Fibroblast of skin of left quadriceps (primary cell): ENCODE measurements around the gene CDK14.

ENCODE experiments used
- DNase-seq, 2 experiments: peaks; one replicate each; pipeline ENCODE4 v3.0.0-alpha.2; 2013; ENCODE audit warnings: low read depth in 2 of 2

Gene CDK14

DNA sequence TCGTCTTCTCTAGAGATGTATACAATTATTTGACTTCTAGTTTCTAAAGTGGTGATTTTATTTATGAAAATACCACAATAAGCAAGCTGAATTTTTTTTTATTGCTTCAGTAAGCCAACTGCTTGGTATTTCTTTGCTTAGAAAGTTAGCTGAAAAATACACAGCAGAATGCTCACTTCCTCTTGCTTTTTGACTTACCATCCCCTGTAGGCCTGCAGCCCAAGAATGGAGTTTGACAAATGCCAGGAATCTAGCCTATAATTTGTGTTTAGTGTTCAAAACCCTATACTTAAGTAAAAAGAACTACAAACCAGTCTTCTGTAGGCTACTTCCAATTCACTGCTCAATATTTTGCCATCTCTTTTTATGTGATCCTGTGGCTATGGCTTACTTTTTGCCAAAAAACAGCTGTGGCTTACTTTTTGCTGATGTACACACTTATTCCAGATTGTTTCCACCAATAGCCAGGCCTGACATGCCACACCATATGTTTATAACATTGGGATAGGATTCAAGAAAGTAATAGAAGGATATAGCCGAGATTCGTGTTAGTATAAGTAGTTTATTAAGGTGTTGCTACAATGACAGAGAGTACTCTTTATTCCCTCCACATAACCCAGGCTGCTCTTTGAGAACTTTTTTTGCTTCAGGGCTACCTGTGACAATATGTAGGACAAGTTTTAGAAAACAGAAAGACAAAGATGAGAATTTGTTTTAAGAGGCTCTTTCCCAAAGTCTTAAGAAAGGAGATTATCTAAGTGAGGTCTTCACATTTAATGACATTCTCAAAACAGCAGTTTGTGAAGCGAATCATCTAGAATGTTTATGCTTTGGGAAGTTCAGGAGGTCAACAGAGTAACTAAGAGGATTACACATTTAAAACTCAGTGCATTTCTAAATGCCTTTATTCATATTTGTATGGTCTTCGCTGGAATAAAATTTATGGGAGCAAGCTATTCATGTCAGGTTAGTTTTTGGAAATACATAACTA is 404.2 kb downstream of the CDK14 start:
- DNase-seq: peak; percentile 40 to 41

DNA sequence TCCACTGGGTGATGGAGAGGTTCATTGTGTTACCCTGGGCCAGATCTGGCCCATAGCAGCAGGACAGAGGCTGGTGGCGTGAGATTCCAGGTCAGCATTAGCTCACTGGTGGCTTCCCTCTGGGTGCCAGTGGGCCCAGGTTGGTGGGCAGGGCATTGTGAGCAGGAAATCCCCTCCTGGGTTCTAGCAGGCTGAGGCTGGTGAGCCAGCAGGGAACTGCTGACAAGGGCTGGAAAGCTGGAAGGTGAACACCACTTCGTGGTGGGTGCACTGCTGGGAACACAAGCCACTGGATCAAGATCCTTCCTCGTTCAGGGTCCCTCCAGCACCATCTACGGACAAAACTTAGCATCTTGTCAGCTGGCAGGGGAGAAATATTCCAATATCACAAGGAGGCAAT is 408.9 kb downstream of the CDK14 start:
- DNase-seq: no peak

DNA sequence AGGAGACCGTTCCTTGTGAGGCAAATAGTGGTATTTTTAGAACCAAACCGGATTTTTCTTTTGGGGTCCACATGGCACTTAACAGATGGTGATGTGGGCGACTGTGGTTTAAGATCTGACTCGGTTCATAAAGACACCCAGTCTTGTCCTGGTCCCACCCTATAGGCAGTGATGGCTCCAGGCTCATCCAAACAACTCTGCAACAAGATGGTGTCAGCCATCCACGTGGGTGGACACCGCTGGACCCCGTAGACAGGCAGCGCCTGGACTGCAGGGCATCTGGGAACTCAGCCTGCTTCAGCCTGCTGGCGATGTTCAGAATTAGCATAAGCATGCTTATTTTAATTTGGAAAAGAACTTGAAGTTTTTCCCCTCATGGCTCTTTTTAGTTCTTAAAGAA is 409.7 kb downstream of the CDK14 start:
- no peak for DNase-seq

DNA sequence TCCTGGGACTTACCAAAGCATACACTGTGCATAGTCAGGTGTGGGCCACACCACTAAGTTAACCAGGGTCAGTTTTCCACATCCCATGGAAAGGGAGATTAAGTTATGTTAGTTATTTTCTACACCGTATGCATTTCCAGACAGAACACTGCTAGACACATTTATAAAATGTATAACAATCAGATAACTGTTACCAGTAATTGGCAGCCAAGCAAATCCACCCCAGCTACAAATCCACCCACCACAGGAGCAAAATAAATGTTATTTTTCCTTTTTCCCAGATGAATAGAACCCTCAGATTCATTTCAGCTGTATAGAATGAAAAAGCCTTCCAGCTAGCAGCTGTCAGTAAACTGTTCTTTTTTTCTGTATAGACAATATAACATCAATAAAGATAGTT is 411.2 kb downstream of the CDK14 start:
- DNase-seq: no peak

DNA sequence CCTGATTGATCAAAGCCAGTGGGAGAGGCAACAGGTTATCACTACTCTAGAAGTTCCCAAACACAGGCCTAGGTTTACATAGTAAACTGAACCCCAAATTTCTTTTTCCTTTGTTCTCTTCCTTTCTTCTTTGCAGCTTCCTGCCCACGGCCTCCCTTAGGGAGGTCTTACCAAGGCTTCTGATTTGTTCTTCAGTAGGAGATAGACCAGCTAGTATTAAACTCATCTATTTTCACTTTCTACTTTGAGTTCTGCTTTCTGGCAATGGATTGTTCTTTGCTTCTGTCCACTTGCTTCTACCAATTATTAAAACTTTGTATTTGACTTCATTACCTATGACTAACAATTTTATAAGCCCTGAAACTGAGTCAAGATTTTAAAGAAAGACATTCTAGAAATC is 417.0 kb downstream of the CDK14 start:
- no peak for DNase-seq

DNA sequence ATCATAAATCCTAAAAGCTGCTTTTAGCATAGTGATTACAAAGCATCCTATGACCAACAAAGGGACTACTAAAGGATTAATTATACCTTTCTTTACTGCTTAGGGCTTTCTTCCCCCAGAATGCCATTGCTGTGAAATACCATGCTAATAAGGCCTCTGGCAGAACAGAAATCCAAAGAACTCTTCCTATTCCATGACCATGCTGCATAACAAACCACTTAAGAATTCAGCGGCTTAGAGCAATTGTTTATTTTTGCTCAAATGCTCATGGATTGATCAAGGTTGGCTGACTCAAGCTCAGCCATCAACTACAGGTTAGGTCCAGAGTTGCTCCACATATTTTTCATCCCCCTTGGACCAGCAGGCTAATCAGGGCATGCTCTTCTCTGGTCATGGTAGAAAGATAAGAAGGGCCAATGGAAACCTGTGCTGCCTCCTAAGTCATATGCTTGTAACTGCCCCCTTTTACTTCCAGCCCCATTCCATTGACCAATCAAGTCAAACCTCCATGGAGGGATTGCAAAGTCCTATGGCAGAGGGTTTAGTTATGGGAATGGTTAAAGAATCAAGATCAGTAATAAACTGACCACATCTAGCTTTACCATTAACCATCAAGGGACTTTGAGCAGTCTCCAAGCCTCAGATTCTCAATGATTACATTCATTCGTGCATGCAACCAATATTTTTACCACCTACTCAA is 423.7 kb downstream of the CDK14 start:
- DNase-seq: no peak

DNA sequence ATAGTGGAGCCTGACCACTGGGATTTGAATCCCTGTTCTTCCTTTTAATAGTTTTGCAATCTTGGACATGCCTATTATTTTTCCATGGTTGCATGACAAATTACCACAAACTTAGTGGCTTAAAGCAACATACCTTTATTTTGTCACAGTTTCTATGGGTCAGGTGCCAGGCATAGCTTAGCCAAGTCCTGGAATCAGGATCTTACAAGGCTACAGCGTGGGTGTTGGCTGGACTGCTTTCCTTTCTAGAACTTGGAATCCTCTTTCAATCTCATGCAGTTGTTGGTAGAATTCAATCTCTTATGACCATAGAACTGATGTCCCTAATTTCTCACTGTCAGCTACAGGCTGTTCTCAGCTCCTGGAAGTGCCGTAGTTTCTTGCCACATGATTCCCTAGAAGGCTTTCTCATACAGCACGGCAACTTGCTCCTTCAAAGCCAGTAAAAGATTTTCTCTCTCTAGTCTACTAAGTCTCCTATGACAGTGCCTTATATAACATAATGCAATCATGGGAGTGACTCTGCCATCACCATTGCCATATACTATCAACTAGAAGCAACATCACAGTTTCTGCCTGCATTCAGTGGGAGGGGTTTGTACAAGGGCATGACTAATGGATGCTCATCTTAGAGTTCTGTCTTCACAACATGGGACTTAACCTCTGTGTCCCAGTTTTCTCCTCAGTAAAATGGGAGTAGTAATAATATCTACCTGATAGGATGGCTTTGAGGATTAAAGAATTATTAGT is 424.7 kb downstream of the CDK14 start:
- no peak for DNase-seq

DNA sequence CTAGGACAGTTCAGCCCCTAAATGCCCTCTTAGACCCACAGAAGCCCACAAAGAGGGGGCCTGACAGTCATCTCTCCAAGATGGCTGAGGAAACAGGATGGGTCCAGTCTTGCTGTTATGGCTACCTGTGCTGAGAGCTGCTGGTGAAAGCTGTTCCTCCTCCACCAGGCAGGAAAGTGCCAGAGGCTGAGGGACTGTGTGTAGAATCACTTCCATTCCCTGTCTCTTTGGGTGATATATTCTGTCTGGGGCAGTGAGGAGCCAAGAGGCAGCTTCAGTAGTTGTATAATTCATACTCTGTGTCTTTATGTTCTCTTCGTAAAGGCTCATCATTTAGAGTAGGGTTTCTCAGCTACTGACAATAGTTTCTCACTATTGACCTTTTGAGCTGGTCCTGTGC is 425.8 kb downstream of the CDK14 start:
- DNase-seq: no peak

DNA sequence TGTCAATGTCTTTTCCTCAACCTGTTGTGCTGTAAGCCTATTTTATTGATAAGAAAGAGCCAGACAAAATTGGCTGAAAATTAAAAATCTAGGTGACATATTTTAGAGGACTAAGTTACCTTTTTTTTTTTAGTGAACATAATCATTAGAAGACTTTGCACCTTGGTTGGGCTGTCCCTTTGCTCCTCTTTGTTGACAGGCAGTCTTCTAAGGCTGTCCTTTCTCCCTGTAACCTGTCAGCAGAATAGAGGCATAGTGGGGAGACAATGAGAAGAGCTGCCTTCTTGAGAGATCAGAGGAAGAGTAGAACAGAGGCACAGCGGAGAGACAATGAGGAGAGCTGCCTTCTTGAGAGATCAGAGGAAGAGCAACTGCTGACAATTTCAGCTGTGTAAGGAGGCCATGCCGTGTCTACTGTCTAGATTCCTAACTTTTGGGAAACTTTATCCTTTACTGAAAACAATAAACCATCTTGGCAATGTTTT is 429.8 kb downstream of the CDK14 start:
- DNase-seq: no peak

DNA sequence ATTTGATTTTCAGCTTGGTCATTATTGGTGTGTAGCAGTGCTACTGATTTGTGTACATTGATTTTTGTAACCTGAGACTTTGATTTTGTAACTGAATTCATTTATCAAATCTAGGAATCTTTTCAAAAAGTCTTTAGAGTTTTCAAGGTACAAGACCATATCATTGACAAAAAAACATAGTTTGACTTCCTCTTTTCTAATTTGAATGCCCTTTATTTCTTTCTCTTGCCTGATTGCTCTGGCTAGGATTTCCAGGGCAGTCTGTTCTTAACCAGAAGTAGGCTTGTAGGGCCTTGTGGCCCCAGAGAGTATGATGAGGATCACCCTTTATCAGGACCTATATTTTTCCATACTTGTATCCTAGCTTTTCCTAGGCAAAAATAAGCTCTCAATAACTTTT is 433.6 kb downstream of the CDK14 start:
- DNase-seq: no peak

DNA sequence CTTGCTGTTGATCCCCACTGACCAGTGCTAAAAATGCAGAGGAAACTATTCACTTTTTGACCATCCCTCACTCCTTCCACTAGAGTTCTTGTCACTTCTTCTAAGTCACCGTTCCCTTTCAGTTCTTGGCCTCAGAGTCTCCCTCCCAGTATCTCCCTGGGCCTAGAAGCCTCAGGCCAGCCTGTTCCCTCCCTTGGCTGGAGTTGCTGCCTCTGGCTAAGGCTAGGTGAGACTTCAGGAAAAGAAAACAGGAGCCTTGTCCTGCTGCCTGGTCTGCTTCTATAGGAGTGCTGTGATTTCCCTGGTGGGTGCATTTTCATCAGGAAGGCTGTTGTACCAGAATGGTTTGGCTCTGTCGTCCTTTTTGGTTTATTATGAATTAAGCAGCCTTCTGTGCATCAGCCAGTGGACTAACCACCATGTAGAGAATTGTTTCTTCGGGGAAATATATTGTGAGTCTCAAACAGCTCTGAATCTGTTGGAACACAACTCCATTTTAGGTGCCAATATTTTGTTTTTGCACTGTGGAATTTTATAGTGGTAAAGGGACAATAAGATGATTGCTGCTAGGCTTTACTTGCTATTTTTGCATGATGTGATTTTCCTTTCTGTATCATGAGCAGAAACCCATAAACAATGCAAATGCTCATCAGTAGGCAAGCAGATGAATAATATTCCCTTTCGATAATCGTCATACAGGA is 434.7 kb downstream of the CDK14 start:
- DNase-seq: no peak

DNA sequence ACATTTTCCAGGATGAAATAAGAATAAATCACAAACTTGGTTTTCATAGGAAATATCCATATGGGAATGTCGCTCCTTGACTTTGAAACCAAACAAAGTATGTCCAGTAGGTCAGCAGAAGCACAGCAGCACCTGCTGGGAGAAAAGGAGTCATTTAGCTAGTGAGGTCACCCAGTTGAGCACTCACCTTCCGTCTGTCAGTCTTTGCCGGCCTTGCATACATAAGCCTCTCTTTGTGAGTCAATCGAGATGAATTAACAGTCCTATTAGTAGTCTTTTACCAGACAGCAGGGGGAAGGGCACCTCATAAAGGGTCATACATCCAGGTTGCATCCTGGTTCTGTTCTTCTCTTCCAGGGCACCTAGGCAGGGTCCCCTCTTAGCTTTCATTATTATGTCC is 435.6 kb downstream of the CDK14 start:
- DNase-seq: no peak

DNA sequence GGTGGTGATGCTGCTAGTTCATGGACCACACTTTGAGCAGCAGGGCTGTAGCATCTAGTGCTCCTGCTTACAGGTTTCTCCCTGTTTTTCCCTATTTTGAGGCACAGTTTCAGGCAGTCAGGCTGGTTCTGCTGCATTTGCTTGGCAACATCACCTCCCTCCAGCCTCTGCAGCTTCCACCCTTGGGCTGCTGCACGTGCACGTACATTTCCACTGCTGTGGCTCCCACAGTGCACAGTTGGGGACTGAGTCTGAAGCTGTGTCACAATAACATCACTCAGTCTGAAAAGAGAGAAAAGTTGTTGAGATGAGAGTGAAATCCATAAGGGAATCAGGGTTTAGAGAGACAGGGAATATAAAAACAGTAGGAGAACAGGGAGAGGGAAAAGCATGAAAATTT is 437.5 kb downstream of the CDK14 start:
- DNase-seq: no peak

DNA sequence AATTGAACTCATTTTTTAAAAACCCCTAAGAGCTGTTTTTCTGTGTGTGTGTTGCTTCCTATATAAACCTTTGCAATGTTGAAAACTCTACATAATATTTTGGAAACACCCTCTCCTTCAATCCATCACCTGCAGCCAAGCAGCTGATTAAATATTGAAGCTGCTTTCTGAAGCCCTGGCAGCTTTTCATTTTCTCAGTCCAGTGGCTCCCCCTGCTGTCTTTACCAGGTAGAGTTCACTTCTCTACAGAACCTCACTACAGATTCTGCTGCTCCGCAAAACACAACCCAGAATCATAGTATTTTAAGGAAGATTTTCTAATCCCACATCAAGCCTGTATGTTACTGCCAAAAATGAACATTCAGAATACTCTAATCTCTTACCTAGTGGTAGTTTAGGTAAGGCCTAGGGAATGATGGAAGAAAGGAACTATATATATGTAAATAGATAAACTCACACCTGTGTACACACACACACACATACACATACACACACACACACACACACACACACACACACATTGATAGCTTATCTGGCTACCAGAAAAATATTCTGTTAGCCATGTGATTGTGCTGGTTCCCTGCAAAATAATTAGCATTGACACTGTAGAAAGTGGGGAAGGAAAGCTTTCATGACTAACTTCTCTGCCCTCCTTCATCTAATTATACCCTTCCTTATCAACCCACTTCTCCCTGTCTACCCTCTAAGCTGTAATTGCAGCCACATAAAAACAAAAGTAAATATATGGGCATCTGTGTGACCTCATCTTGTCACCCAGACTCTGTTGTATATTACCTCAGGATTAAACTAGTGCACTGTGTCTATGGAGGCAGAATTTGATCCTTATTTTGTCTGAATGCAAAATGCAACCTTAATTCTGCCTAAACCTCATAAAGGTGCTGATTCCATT is 438.6 kb downstream of the CDK14 start:
- DNase-seq: peak; percentile 32 to 36

DNA sequence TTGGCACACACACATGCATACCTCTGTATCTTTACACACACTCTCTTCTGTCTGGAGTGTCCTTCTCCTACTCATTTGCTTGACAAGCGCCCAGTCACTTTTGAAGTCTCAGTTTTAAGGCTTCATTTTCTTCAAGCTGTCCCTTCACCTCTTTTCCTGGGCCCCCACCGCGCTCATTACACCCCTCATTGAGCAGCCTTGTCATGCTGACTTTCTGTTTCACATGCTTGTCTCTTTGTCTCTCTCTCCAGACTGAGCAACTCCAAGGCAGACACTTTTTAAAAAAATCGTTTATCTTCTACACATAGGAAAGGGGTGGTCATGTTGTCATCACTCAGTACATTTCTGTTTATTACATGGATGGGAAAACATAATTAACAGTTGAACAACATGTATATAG is 442.9 kb downstream of the CDK14 start:
- no peak for DNase-seq

DNA sequence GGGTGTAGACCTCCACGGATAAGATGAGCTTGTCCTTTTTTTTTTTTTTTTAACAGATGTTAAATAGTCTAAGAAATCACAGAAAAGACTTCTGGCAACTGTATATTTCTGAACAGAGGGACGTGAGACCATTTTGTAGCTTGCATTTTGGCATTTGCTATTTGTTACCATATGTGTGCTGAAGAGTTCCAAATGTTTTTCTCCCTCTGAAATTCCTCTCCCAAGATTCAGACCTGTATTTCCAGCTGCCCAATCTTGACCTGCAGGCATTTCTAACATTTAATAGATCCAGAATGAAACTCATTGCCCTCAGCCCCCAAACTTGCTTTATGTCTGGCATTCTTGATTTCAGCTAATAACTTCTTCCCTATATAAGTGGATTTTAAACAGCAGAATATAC is 445.0 kb downstream of the CDK14 start:
- DNase-seq: no peak

DNA sequence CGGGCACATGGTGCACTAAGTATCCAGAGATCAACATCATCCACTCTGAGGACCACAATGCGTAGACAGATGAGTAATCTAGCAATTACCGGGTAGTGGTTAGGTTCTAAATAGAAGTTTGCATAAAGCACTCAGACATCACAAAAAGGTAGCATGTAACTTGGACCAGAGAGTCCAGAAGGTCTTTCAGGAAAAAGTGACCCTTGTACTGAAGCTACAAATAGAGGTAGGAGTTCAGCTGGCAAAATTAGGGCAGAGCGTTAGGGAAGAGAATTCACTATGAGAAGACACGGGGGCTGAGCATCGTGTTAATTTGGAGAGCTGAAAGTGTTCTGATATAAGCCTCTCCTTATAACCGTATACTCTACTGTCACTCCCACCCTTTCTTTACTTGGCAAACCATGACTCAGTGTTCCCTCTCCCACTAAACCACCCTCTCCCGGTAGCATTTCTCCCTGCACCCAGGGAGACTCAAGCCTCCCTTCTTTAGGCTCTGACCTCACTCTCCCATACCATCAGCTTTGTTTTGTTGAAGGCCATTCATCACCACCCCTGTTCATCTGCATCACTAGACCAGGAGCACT is 445.9 kb downstream of the CDK14 start:
- no peak for DNase-seq

DNA sequence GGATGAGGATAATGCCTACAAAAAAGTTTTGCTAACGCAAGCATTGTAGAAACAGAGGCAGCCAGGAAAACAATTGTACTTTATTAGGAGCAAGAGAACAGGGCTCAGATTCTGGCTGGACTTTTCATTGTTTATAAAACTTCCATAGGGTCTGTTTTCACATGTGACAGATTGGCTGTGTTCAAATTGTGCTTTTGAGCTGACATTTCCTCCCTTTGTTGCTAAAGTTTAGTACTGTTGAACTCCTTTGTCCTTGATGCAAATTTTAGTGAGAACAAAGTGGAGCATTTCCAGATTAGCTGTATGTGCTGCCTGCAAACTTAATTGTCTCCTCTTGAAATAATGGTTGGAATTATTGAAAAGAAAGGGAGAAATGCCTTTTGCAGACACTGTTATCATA is 447.1 kb downstream of the CDK14 start:
- no peak for DNase-seq

DNA sequence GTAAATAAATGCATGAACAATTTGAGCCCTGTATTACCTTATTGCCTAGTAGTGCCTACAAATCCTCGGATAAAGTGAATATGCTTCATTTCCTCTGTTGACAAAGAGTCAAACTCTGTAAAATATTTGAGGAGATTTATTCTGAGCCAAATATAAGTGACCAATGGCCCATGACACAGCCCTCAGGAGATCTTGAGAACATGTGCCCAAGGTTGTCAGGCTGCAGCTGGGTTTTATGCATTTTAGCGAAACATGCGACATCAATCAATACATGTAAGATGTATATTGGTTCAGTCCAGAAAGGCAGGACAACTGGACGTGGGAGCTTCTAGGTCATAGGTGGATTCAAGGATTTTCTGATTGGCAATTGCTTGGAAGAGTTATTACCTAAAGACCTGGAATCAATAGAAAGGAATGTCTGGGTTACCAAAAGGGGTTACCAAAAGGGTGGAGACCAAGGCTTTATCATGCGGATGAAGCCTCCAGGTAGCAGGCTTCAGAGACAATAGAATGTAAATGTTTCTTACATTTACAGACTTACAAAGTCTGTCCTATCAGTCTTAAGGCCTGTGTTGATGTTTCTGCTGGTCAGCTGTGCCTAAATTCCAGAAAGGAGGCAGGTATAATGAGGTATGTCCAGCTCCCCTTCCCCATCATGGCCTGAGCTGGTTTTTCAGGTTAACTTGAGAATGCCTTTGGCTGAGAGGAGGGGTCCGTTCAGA is 448.0 kb downstream of the CDK14 start:
- no peak for DNase-seq
